HG03175 (cell line): ENCODE measurements around the gene C9orf43.
A peak's percentile ranks its signal among the peaks of the same experiment; 100 is the strongest.
"Not testable (repeated sequence)": the region's sequence is repeated elsewhere in the genome, so short reads cannot be mapped to it uniquely, and the experiment has no call there.

Experiments
- ATAC-seq: cut with Tn5 transposase; IDR thresholded peaks from one replicate; pipeline ENCODE4 v1.9.1; 2021; ENCODE audit warnings: mild to moderate bottlenecking, moderate library complexity; ENCODE audit not compliant: unreplicated experiment

The C9orf43 gene

GRCh38 chr9:113409883-113410206, 702 bp upstream of the C9orf43 start:
- peak; percentile 18 for ATAC-seq

GRCh38 chr9:113416149-113416721, 5.7 kb downstream of the C9orf43 start:
- peak; percentile 98 for ATAC-seq

GRCh38 chr9:113417370-113417769, 6.8 kb downstream of the C9orf43 start:
- no peak for ATAC-seq

GRCh38 chr9:113421726-113422125, 11.2 kb downstream of the C9orf43 start:
- no peak for ATAC-seq

- no peak for ATAC-seq
Measured at GRCh38 chr9:113425072-113425471, 14.5 kb downstream of the C9orf43 start.

GRCh38 chr9:113426701-113427100, 16.2 kb downstream of the C9orf43 start:
- no peak for ATAC-seq

- no peak for ATAC-seq
Measured at GRCh38 chr9:113427629-113428028, 17.1 kb downstream of the C9orf43 start.

- peak; percentile 57 for ATAC-seq
Measured at GRCh38 chr9:113428062-113428615, 17.6 kb downstream of the C9orf43 start.

- no peak for ATAC-seq
Measured at GRCh38 chr9:113431191-113431590, 20.6 kb downstream of the C9orf43 start.

GRCh38 chr9:113436728-113437515, 26.4 kb downstream of the C9orf43 start:
- no peak for ATAC-seq

GRCh38 chr9:113437716-113438115, 27.2 kb downstream of the C9orf43 start:
- ATAC-seq = not testable (repeated sequence)

- ATAC-seq = no peak
Measured at GRCh38 chr9:113444736-113445135, 34.2 kb downstream of the C9orf43 start.

- no peak for ATAC-seq
Measured at GRCh38 chr9:113446323-113446740, 35.8 kb downstream of the C9orf43 start.

- no peak for ATAC-seq
Measured at GRCh38 chr9:113449376-113449775, 38.8 kb downstream of the C9orf43 start.

- ATAC-seq = no peak
Measured at GRCh38 chr9:113452113-113452605, 41.6 kb downstream of the C9orf43 start.

GRCh38 chr9:113454914-113455761, 44.6 kb downstream of the C9orf43 start:
- no peak for ATAC-seq

GRCh38 chr9:113456235-113456634, 45.7 kb downstream of the C9orf43 start:
- ATAC-seq = no peak

- ATAC-seq = no peak
Measured at GRCh38 chr9:113461285-113461684, 50.7 kb downstream of the C9orf43 start.

GRCh38 chr9:113461943-113462342, 51.4 kb downstream of the C9orf43 start:
- no peak for ATAC-seq

- no peak for ATAC-seq
Measured at GRCh38 chr9:113462781-113463286, 52.3 kb downstream of the C9orf43 start.
